ENCODE data around the gene ST3GAL3.

ST3GAL3 gene

GRCh38 chr1:43707190-43708001 lies at the start of gene ST3GAL3:
ST3GAL3 (plus strand) TSS chr1:43707536; CDS start chr1:43736263, 28,727 bp downstream.
- peak; percentile 93 for DNase-seq

GRCh38 chr1:43659212-43660166 lies 47.8 kb upstream of the ST3GAL3 start:
- no peak for DNase-seq

DNA sequence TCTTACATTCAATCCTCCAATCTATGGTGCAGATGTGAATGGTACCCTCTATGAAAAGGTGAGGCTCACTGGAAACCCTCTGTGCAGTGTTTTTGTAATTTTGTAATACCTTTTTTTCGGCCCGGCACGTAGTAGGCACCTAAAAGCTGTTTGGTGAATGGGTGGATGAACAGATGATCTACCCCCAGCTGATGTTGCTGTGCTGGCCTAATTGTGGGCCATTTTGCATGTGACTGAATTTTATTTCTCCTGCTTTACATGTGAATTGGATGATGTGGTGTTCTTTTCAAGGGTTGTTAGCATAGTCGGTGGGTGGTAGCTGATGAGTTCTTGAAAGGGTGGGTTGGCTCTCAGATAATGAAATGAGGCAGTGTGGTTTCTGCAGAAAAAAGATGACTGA lies 47.0 kb upstream of the ST3GAL3 start:
- no peak for DNase-seq

DNA sequence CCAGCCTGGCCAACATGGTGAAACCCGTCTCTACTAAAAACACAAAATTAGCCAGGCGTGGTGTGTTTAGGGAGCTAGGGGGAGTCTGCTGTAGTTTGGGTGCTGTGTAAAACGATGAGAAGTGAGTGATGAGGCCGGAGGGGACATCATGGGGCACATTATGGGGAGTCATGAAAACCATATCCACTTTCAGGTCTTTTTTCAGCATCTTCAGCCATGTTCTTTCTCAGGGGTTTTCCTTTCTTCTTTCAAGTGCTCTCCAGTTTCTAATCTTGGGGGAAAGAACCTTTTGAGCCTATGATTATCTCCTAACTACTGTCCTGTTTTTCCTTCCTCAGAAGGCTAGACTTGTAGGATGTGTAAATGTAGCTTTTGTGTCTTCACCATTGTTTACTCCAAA lies 43.0 kb upstream of the ST3GAL3 start:
- DNase-seq: no peak

DNA sequence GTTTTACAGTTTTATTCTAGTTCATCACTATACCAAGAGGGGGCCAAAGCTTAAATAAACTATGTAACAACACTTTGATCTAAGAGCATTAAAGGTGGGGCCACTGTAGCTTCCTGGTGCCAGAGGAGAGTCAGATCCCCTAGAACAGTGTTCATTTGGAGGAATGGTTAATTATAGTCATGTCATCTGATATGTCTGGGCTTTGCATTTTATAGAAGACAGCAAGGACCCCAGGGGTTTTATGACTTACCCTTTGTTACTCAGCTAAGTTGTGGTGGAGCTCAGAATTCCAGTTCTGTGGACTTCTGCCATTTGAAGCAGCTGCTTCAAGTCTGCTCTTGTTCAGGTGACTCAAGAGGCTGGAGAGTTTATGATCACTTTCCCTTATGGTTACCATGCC lies 40.7 kb upstream of the ST3GAL3 start:
- no peak for DNase-seq

GRCh38 chr1:43668956-43669355 lies 38.4 kb upstream of the ST3GAL3 start:
- DNase-seq: no peak

DNA sequence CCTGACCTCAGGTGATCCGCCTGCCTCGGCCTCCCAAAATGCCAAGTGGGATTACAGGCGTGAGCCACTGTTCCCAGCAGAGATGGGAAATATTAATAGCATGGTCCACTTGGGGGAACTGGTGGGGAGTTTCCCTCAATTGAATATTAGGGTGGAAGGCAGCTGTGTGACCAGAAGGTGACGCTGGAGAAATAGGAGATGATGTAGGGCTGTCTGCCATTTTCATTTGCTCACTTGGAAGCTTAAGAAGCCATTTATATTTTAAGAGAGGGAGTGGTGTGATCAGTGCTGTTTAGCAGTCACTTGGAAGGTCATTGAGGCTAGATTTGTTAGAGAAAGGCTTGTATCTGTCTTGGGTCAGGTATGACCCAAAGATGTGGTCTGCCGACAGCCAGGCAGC lies 37.5 kb upstream of the ST3GAL3 start:
- no peak for DNase-seq

- DNase-seq: no peak
These were observed 36.1 kb upstream of the ST3GAL3 start for GRCh38 chr1:43671193-43671592.

DNA sequence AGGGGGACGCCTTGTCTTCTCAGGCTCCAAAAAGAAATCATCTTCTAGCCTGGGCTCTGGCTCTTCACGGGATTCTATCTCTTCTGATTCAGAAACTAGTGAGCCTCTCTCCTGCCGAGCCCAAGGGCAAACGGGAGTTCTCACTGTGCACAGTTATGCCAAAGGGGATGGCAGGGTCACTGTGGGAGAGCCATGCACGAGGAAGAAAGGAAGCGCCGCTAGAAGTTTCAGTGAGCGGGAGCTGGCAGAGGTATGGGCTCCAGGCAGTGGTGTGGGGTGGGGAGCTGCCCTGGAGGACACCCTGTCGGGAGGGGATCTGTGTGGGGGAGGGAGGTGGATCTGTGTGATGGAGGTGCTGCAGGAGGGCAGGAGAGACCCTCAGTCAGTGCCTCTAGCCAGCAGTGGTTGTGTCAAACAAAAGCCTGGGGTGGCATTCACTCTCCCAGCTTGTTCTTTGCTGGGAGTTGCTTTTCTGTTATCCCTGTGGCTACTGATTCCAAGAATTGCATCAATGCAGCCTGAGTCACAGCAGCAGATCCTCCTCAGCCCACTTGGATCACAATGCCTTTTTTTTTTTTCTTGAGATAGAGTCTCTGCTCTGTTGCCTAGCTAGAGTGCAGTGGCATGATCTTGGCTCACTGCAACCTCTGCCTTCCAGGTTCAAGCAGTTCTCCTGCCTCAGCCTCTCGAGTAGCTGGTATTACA lies 35.6 kb upstream of the ST3GAL3 start:
- no peak for DNase-seq

GRCh38 chr1:43673261-43673660 lies 34.1 kb upstream of the ST3GAL3 start:
- DNase-seq: no peak

DNA sequence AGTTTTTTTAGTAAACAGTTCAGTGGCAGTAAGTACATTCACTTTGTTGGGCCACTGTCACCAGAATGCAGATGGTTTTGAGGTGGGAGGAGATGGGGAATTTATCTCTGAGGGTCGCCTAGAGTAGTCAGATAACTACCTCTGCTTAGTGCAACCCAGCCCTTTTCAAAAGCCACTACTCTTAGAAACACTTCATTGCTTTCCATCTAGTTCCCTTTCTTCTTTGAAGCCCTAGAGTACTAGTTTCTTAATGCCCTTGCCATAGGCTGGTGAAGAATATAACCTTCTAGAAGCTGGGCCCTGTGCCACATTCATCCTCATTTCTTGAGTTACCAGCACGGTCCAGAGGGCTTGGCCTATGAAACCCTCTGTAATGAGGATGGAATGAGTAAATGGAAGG lies 28.4 kb upstream of the ST3GAL3 start:
- no peak for DNase-seq

GRCh38 chr1:43683560-43683959 lies 23.8 kb upstream of the ST3GAL3 start:
- no peak for DNase-seq

DNA sequence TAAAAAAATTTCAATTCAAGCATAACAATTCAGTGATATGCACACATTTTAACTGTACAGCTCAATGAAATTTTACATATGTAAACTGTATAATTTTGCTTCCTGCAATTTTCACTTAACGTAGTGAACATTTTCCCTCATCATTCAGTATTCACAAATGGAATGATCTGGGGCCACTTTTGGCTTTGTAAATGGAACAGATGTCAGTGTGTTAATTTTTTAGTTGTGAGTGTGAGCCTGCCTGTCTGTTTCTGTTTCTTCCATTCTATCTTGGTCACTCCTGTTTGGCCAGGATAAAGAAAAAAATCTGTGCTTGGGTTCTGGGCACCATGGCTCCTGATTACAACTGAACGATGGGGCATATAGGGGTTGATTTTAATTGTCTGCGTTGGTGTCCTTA lies 20.5 kb upstream of the ST3GAL3 start:
- DNase-seq: no peak

DNA sequence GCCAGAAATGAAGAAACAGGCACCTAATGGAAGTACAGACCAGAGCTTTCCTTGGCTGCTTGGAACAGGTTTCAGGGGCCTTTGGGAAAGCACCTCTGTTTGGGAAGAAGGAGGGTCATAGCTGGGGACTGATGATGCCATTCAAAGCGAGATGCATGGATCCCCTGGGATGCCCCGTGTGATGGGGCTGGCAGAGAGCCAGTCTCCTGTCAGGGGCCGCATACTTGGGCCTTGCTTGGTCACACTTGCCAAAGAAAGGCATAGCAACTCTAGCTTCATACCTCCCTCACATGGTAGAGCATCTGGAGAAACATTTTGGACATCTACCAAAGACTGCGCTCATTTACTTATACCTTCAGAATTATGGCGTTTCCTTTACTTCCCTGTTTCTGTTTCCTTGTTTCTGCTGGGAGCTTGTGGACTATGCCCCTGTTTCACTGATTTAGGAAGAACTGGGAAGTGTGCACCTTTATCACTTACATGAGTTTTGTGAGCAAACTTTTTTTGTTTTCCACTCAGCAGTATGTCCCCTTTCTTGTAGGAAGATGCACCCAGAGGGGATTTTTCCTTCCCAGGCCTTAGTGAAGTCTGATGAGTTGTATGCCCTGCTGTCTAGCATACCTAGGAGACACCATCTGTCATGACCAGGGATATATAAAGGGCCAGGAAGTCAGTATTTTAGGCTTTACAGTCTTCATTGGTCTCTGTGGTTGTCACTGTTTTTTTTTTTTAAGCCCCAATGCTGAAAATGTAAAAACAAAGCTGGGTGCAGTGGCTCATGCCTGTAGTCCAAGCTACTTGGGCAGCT lies 19.8 kb upstream of the ST3GAL3 start:
- DNase-seq: no peak

GRCh38 chr1:43688109-43688387 lies 19.3 kb upstream of the ST3GAL3 start:
- DNase-seq: no peak

DNA sequence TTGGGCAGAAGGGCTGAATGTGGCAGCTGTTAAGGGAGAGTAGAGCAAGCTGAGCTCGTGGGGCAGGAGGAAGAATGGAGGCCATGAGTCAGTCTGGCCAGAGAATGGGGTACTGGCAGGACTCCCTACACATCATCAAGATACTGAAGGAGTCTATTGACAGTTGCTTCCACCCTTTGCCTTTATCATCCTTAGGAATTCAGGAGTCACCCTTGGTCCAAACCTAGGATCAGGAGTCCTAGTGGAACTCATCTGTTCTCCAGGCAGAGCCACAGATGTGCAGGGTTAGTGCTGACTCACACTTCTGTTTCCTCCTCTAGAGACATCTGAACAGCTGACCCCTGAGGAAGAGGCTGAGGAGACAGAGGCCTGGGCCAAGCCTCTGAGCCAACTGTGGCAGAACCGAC lies 18.7 kb upstream of the ST3GAL3 start:
- peak; percentile 12 for DNase-seq

DNA sequence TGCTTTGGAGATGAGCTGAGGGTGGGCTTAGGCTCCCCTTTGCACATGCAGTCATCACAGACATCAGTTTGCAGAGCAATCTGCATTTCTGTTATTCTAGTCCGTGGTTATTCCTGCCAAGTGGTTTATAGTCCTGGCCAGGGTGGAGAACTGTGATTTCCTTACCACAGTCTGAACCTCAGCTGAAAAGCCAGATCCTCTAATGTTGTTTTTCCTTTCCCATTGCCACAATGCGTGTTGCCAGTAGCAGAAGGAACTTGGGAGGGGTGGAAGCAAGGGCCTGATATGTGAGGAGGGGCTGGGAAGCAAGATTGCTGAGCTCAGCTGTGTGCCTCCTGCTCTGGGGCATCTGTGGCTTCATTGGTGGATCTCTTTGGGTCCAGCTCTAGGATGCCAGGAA lies 18.0 kb upstream of the ST3GAL3 start:
- no peak for DNase-seq

DNA sequence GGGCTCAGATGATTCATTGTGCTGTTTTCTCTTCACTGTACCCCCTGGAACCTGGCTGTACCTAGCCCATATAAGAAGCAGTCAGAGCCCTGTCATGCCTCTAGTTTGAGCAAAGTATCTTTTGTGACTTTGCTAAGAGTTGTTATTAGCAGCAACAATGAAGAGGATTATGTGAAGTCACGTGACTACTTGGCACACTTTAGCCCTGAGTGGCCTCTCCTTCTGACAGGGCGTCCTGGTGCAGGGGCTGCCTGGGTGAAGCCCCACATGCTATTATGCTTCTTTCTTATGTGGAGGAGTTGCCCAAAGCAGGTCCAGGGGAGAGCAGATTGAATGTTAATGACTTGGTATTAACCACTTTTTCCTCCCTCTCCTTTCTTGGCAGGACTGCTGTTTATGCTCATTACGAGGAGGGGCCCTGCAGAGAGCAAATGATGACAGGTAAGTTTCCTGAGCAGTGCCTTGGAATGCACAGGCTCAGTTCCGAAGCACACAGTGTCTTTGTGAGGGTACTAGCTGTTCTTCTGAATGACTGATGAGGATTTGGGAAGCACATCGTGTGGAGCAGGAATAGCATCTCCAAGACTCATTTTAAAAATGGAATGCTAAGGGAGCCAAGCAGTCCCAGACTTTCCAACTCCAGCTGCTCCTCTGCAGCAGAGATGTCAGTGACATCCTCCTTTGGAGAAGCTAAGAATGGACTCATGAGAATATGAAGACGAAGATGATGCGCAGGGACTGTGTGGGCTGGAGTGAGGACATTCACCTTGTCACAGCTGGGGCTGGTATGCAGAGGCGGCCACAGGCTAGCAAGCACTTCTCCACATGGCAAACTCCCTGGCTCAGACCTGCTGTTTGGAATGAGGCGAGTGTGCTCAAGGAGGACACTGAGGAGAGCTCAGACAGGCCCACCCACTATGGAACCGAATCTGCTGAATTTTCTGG lies 15.2 kb upstream of the ST3GAL3 start:
- no peak for DNase-seq

GRCh38 chr1:43693371-43693770 lies 14.0 kb upstream of the ST3GAL3 start:
- DNase-seq: no peak

- no peak for DNase-seq
These were observed 8.1 kb upstream of the ST3GAL3 start for GRCh38 chr1:43699281-43699680.

DNA sequence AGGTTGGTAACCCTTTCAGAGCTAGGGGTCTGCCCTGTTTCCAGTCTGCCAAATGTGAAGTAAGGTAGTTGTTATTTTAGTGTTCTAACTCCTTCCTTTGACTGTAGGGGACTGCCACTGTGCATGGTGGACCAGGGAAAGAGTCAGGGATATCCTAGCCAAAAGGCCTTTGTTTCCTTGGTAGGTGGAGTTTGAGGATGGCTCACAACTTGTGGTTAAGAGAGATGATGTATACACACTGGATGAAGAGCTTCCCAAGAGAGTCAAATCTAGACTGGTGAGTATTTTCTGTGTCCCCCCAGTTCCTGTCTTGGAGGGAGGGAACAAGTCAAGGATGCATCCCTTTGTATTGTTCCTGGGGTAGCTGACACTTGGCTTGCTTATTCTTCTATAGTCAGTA lies 3.5 kb upstream of the ST3GAL3 start:
- DNase-seq: no peak

GRCh38 chr1:43704838-43705237 lies 2.5 kb upstream of the ST3GAL3 start:
- DNase-seq: no peak

All from inflammatory macrophage treated with lipopolysaccharide for 4 hours (primary cell).